Measurements from ENCODE around the gene TMEM135. TPM values are rescaled to one million over a fixed set of nuclear protein-coding genes. Genes with fewer than 3 reads are reported as not detected.

TMEM135 gene
- total RNA-seq, 1 experiment from 2014 or later = 12.6 TPM

DNA sequence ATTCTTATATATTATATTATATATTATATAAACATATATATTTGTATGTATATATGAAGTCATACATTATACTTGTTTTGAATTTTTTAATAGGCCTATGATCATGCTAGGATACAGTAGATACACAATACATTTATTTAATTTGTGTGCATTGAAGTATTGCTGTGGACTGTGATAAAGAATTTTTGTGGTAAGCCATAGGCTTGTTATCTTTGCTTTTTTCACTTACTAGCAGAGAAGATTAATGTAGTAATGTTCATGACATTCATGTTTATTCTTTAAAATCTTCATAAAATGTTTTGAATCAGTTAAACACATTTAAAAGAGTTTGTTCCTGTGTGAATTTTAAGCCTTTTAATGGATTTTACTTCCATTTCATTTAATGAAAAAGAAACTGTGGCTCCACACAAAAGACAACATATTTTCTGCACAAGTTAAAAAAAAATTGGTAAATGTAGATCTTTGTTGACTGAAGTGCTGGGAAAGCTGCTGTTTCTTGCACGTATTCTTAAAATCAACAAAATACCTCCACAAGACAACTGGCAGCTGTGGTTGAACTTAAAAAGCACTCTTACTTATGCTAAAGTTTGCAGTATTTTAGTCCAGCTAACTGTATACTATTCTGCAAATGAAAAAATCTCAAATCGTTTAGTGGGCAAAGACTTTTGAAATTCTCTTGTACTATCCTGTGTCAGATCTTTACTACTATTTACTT lies 156.2 kb downstream of the TMEM135 start:
- TF ChIP-seq, protein P1, sequence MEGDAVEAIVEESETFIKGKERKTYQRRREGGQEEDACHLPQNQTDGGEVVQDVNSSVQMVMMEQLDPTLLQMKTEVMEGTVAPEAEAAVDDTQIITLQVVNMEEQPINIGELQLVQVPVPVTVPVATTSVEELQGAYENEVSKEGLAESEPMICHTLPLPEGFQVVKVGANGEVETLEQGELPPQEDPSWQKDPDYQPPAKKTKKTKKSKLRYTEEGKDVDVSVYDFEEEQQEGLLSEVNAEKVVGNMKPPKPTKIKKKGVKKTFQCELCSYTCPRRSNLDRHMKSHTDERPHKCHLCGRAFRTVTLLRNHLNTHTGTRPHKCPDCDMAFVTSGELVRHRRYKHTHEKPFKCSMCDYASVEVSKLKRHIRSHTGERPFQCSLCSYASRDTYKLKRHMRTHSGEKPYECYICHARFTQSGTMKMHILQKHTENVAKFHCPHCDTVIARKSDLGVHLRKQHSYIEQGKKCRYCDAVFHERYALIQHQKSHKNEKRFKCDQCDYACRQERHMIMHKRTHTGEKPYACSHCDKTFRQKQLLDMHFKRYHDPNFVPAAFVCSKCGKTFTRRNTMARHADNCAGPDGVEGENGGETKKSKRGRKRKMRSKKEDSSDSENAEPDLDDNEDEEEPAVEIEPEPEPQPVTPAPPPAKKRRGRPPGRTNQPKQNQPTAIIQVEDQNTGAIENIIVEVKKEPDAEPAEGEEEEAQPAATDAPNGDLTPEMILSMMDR (IDR thresholded peaks at IDR 0.05; ENCODE audit: unreplicated experiment) = no peak
- H3K27ac Mint-ChIP-seq (ENCODE audit: unreplicated experiment) = no peak overlapping the region
- CTCF ChIA-PET = no interaction called here
- no peak overlapping the region for H3K4me3 Mint-ChIP-seq (ENCODE audit: low read depth, unreplicated experiment)
- no peaks in the 10 kb centered on the region for H3K36me3 Mint-ChIP-seq (ENCODE audit: insufficient read depth, unreplicated experiment)
- DNase-seq = no peak
- BruUV-seq (replicated peaks) = no TSS peak
- intact Hi-C loops (cut with micrococcal nuclease; ENCODE audit: unreplicated experiment) = no loop called here
- no peaks in the 10 kb centered on the region for H3K4me1 Mint-ChIP-seq (ENCODE audit: low read depth, unreplicated experiment)
- H3K9me3 Mint-ChIP-seq (ENCODE audit: low read depth, unreplicated experiment) = no peaks in the 10 kb centered on the region
- H3K27me3 Mint-ChIP-seq (ENCODE audit: unreplicated experiment) = no peaks in the 10 kb centered on the region

DNA sequence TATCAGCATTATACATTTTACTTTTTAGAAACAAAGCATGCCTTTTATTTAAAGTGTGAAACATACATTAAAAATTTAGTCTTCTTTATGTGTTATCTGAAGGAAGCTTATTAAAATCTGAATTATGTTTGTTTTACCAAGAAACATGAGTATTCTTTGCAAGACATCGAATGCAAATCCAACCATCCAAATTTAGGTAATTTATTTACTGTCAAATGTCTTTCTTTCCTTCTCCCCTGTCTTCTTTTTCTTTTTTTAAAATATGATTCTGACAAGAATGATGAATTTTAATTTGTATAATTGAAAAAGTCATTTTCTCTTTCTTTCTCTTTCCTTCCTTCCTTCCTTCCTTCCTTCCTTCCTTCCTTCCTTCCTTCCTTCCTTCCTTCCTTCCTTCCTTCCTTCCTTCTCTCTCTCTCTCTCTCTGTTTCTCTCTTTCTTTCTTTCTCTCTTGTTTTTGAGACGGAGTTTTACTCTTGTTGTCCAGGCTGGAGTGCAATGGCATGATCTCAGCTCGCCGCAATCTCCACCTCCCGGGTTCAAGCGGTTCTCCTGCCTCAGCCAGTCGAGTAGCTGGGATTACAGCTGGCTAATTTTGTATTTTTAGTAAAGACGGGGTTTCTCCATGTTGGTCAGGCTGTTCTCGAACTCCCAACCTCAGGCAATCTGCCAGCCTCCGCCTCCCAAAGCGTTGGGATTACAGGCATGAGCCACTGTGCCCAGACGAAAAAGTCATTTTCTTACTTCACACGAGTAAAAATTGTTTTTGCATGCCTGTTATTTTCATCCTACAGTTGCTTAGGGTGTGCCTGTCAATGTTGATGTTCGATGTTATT lies 157.5 kb downstream of the TMEM135 start:
- no TSS peak for BruUV-seq (replicated peaks)
- intact Hi-C loops (cut with micrococcal nuclease; ENCODE audit: unreplicated experiment) = no loop called here
- H3K27ac Mint-ChIP-seq (ENCODE audit: unreplicated experiment) = no peak overlapping the region

DNA sequence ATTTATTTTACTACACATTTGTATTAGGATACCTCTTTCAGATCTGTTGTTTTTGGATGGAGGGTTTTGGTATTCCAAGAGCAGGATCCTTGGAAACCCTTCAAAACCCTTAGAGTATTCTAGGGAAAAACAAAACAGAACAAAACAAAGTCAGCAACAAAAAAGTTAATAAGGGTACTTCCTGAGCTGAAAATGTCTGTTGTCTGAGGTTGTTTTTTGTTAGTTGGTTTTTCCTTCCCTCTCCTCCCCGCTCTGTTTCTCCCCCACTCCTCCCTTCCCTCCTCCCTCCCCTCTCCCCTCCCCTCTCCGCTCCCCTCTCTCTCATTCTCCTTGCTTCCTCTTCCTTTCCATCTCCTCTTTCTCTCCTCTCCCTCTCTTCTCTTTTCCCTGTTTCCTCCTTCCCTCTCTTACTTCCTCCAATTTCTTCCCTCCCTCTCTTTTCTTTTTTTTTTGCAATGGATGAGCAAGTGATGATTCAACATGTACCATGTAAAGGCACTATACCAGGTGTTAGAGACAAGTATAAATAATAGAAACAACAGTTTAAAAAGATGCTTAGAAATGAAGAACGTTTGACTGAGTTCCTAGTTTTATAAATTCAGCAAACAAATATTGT lies 160.6 kb downstream of the TMEM135 start:
- Mint-ChIP-seq H3K36me3 (ENCODE audit: insufficient read depth, unreplicated experiment) (no peaks in the 10 kb centered on the region), H3K27ac (ENCODE audit: unreplicated experiment) (no peak overlapping the region), H3K4me3 (ENCODE audit: low read depth, unreplicated experiment) (no peak overlapping the region), H3K9me3 (ENCODE audit: low read depth, unreplicated experiment) (no peaks in the 10 kb centered on the region), H3K27me3 (ENCODE audit: unreplicated experiment) (no peaks in the 10 kb centered on the region), H3K4me1 (ENCODE audit: low read depth, unreplicated experiment) (no peaks in the 10 kb centered on the region)
- BruUV-seq (replicated peaks) = no TSS peak
- intact Hi-C loops (cut with micrococcal nuclease; ENCODE audit: unreplicated experiment) = no loop called here
- no peak for DNase-seq
- TF ChIP-seq, protein P1 (IDR thresholded peaks at IDR 0.05; ENCODE audit: unreplicated experiment) = no peak
- CTCF ChIA-PET = no interaction called here

More for the DNA sequence above, 157.5 kb downstream of the TMEM135 start:
- DNase-seq = no peak
- Mint-ChIP-seq H3K27me3 (ENCODE audit: unreplicated experiment) (no peaks in the 10 kb centered on the region), H3K4me3 (ENCODE audit: low read depth, unreplicated experiment) (no peak overlapping the region), H3K9me3 (ENCODE audit: low read depth, unreplicated experiment) (no peaks in the 10 kb centered on the region), H3K4me1 (ENCODE audit: low read depth, unreplicated experiment) (no peaks in the 10 kb centered on the region), H3K36me3 (ENCODE audit: insufficient read depth, unreplicated experiment) (no peaks in the 10 kb centered on the region)
- TF ChIP-seq, protein P1 (IDR thresholded peaks at IDR 0.05; ENCODE audit: unreplicated experiment) = no peak
- CTCF ChIA-PET = no interaction called here

DNA sequence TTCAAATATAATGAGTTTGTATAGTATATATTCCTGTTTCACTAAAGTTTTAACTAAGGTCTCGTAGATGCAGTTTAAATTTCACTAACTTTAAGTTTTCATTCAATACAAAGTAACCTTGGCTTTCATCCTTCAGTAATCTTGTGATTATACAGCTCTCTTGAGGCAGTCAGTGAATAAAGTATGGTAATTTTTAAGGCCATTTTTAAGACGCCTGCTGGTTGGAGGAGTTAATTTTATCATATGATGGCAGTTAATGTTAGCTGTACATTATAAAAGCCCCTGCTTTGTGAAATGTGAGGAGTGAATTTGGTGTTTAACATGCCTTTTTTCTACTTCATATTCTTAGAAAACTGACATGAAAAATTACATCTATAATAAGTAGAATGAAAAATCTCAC lies 163.6 kb downstream of the TMEM135 start:
- Mint-ChIP-seq H3K4me3 (ENCODE audit: low read depth, unreplicated experiment) (no peak overlapping the region), H3K27ac (ENCODE audit: unreplicated experiment) (no peak overlapping the region), H3K9me3 (ENCODE audit: low read depth, unreplicated experiment) (no peaks in the 10 kb centered on the region), H3K36me3 (ENCODE audit: insufficient read depth, unreplicated experiment) (no peaks in the 10 kb centered on the region), H3K4me1 (ENCODE audit: low read depth, unreplicated experiment) (no peaks in the 10 kb centered on the region), H3K27me3 (ENCODE audit: unreplicated experiment) (no peaks in the 10 kb centered on the region)
- intact Hi-C loops (cut with micrococcal nuclease; ENCODE audit: unreplicated experiment) = no loop called here
- DNase-seq = no peak
- TF ChIP-seq, protein P1 (IDR thresholded peaks at IDR 0.05; ENCODE audit: unreplicated experiment) = no peak
- BruUV-seq (replicated peaks) = no TSS peak
- CTCF ChIA-PET = no interaction called here
